NCI-H1092 treated with DMSO at 0.1 percent for 48 hours (cell line): ENCODE measurements around the gene TSPYL1.
"Not testable (repeated sequence)": the region's sequence is repeated elsewhere in the genome, so short reads cannot be mapped to it uniquely, and the experiment has no call there.

Experiments used
- DNase-seq: peaks from one replicate; lab custom pipeline; 2025; lab: John Stamatoyannopoulos, UW

TSPYL1 gene

GRCh38 chr6:116298273-116298672, 18.5 kb upstream of the TSPYL1 start:
- DNase-seq, result no peak

- no peak for DNase-seq
Measured at GRCh38 chr6:116292553-116292952, 12.8 kb upstream of the TSPYL1 start.

- no peak for DNase-seq
Measured at GRCh38 chr6:116291701-116292396, 12.1 kb upstream of the TSPYL1 start.

GRCh38 chr6:116290799-116291198, 11.1 kb upstream of the TSPYL1 start:
- DNase-seq, result no peak

GRCh38 chr6:116289876-116290275, 10.1 kb upstream of the TSPYL1 start:
- DNase-seq, result no peak

GRCh38 chr6:116287689-116288282, 8.1 kb upstream of the TSPYL1 start:
- DNase-seq, result peak; percentile 24

GRCh38 chr6:116286773-116287358, 7.1 kb upstream of the TSPYL1 start:
- DNase-seq, result no peak

- DNase-seq, result not testable (repeated sequence)
Measured at GRCh38 chr6:116284984-116285383, 5.3 kb upstream of the TSPYL1 start.

GRCh38 chr6:116283191-116283590, 3.5 kb upstream of the TSPYL1 start:
- DNase-seq, result no peak

- no peak for DNase-seq
Measured at GRCh38 chr6:116282698-116283097, 3.0 kb upstream of the TSPYL1 start.

- no peak for DNase-seq
Measured at GRCh38 chr6:116280933-116281316, 1.2 kb upstream of the TSPYL1 start.

- DNase-seq, result no peak
Measured at GRCh38 chr6:116280161-116280932, 617 bp upstream of the TSPYL1 start.

- DNase-seq, result no peak
Measured at GRCh38 chr6:116278854-116279231, 887 bp downstream of the TSPYL1 start.

GRCh38 chr6:116278481-116278829, 1.3 kb downstream of the TSPYL1 start:
- no peak for DNase-seq

- no peak for DNase-seq
Measured at GRCh38 chr6:116277124-116277523, 2.6 kb downstream of the TSPYL1 start.

- no peak for DNase-seq
Measured at GRCh38 chr6:116271149-116271708, 8.5 kb downstream of the TSPYL1 start.

GRCh38 chr6:116268589-116269293, 11.0 kb downstream of the TSPYL1 start:
- DNase-seq, result peak; percentile 62

GRCh38 chr6:116267836-116268588, 11.7 kb downstream of the TSPYL1 start:
- DNase-seq, result no peak

- DNase-seq, result no peak
Measured at GRCh38 chr6:116266803-116267202, 12.9 kb downstream of the TSPYL1 start.

GRCh38 chr6:116265041-116265829, 14.5 kb downstream of the TSPYL1 start:
- DNase-seq, result peak; percentile 36
